ENCODE data around the gene PSMD5. TPM values are rescaled to one million over a fixed set of nuclear protein-coding genes. Genes with fewer than 3 reads are reported as not detected.

Gene PSMD5
- total and polyA plus RNA-seq, 10 of the 15 experiments (the other 5 are each of a cell fraction or from before 2014, with no cell fraction given): 8.8 to 47.7 (median 25.1) TPM

DNA sequence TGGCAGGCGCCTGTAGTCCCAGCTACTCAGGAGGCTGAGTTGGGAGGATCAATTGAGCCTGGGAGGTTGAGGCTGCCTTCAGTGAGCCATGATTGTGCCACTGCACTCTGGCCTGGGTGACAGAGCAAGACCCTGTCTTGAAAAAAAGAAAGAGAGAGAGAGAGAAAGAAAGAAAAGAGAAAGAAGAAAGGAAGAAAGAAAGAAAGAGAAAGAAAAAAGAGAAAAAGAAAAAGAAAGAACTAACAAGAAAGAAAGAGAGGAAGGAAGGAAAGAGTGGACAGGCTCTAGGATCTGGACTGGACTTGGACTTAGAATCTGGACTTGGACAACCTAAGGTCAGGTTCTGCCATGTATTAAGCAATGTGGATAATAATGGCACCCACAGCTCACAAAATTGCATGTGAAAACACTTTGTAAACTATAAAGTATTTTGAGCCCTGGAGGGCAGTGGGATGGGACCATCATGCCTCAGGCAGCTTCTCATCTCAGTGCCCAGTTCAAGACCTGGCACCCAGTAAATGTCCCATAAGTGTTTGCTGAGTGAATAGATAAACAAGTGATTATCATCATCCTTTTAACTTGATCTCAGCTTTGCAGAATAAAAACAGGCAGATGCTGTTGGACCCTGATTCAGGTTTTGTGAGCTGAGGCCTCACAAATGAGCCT lies 47.0 kb upstream of the PSMD5 start:
- no peaks in the 10 kb centered on the region for H3K79me2 ChIP-seq (ENCODE audit: control insufficient read depth, insufficient read depth, low read length)
- 89% methylated on average over 1 of the region's 1 CpG for WGBS (ENCODE audit: insufficient coverage, insufficient replicate concordance, low lambda C conversion rate, missing lambda C conversion rate)
- intact Hi-C loops (cut with micrococcal nuclease; ENCODE audit: unreplicated experiment): no loop called here
- ATAC-seq (no peak), DNase-seq (ENCODE audit: low read depth, low spot score) (no peak), FAIRE-seq (no peak)
- H3K4me3 ChIP-seq: no peak overlapping the region
- in situ Hi-C loops (cut with MboI): no loop called here
- H3K4me2 ChIP-seq (ENCODE audit: control insufficient read depth, insufficient read depth): no peak overlapping the region
- no peak overlapping the region for H3K27ac ChIP-seq (ENCODE audit: control insufficient read depth, insufficient read depth)
- TF ChIP-seq, protein P1, sequence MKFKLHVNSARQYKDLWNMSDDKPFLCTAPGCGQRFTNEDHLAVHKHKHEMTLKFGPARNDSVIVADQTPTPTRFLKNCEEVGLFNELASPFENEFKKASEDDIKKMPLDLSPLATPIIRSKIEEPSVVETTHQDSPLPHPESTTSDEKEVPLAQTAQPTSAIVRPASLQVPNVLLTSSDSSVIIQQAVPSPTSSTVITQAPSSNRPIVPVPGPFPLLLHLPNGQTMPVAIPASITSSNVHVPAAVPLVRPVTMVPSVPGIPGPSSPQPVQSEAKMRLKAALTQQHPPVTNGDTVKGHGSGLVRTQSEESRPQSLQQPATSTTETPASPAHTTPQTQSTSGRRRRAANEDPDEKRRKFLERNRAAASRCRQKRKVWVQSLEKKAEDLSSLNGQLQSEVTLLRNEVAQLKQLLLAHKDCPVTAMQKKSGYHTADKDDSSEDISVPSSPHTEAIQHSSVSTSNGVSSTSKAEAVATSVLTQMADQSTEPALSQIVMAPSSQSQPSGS (IDR thresholded peaks at IDR 0.05; ENCODE audit: low read length): no peak
- SMC1A ChIA-PET (ENCODE audit: uncharacterized antibody, unreplicated experiment): interaction anchor here (0.9 to 23.6 kb wide), 5 partner anchors 9 to 233 kb away, joined by 3 to 522 read pairs (median 3); partner anchors contain the start of gene TRAF1
- POLR2A ChIA-PET: interaction anchor here (0.7 to 15.6 kb wide), 9 partner anchors 12 to 328 kb away, joined by 3 to 383 read pairs (median 4); partner anchors contain the start of genes PHF19 and TRAF1
- CTCF ChIA-PET: interaction anchor here (1.1 to 2.7 kb wide), 6 partner anchors 10 to 91 kb away, joined by 3 to 13 read pairs (median 6); no protein-coding TSS in a partner anchor
- no peak overlapping the region for H2AFZ ChIP-seq (ENCODE audit: control insufficient read depth, low read depth, low read length)
- no peak overlapping the region for H3K9ac ChIP-seq (ENCODE audit: control insufficient read depth, insufficient read depth, low read length)
- no peaks in the 10 kb centered on the region for H3K36me3 ChIP-seq (ENCODE audit: control insufficient read depth in 2 of 2, insufficient read depth in 2 of 2, low read length in 1 of 2)
- peaks cover 53% of the 10 kb centered on the region for H3K4me1 ChIP-seq (ENCODE audit: control insufficient read depth, insufficient read depth, low read length)
- RAD21 ChIA-PET (ENCODE audit: unreplicated experiment): interaction anchor here (0.7 to 8.7 kb wide), 4 partner anchors 34 to 279 kb away, joined by 4 to 104 read pairs (median 6); partner anchors contain the start of gene TRAF1
- no peaks in the 10 kb centered on the region for H4K20me1 ChIP-seq (ENCODE audit: control insufficient read depth, insufficient read depth)
- BruUV-seq (replicated peaks): no TSS peak
- no peaks in the 10 kb centered on the region for H3K27me3 ChIP-seq (replicated peaks in 1 of 2; ENCODE audit: control insufficient read depth in 2 of 2, insufficient read depth in 2 of 2, low read length in 1 of 2)
- H3K9me3 ChIP-seq (replicated peaks; ENCODE audit: control insufficient read depth, insufficient read depth, low read length): no peaks in the 10 kb centered on the region

DNA sequence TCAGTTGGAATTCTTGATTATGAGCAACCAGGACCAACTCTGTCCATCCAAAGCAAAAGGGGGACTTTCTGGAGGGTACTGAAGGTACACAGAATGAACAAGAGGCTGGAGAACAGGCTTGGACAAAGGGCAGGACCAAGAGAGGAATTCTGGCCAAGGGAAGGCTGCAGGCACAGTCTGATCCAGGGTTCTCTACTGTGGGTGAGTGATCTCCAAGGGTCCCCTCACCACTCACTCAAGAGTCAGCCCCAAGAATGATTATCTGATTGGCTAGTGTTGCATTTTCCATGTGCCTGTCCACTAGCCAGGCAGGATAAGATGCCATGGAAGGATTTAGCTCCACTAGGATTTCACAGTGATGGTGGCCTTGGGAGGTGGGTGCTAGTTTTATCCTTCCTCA lies 45.9 kb upstream of the PSMD5 start:
- ChIA-PET POLR2A (interaction anchor here (0.5 to 15.6 kb wide), 5 partner anchors 11 to 65 kb away, joined by 3 to 383 read pairs (median 11); partner anchors contain the start of genes PHF19 and TRAF1), CTCF (interaction anchor here (2.2 to 2.7 kb wide), 2 partner anchors 12 to 48 kb away, joined by 8 read pairs; no protein-coding TSS in a partner anchor), RAD21 (ENCODE audit: unreplicated experiment) (interaction anchor here (0.9 to 2.6 kb wide), 2 partner anchors 43 to 45 kb away, joined by 3 to 8 read pairs; no protein-coding TSS in a partner anchor), SMC1A (ENCODE audit: uncharacterized antibody, unreplicated experiment) (interaction anchor here (1.0 to 23.6 kb wide), 2 partner anchors 20 to 39 kb away, joined by 3 to 522 read pairs; partner anchors contain the start of gene TRAF1)
- intact Hi-C loops (cut with micrococcal nuclease; ENCODE audit: unreplicated experiment) (no loop called here), in situ Hi-C loops (cut with MboI) (no loop called here)
- BruUV-seq (replicated peaks): no TSS peak
- no peaks in the 10 kb centered on the region for H3K27me3 ChIP-seq (replicated peaks in 1 of 2; ENCODE audit: control insufficient read depth in 2 of 2, insufficient read depth in 2 of 2, low read length in 1 of 2)
- FAIRE-seq (no peak), ATAC-seq (no peak), DNase-seq (ENCODE audit: low read depth, low spot score) (no peak)
- H3K9me3 ChIP-seq (replicated peaks; ENCODE audit: control insufficient read depth, insufficient read depth, low read length): no peaks in the 10 kb centered on the region
- H3K4me1 ChIP-seq (ENCODE audit: control insufficient read depth, insufficient read depth, low read length): peaks cover 47% of the 10 kb centered on the region
- no peak overlapping the region for H3K9ac ChIP-seq (ENCODE audit: control insufficient read depth, insufficient read depth, low read length)
- no peaks in the 10 kb centered on the region for H3K36me3 ChIP-seq (ENCODE audit: control insufficient read depth in 2 of 2, insufficient read depth in 2 of 2, low read length in 1 of 2)
- no peak overlapping the region for H3K4me2 ChIP-seq (ENCODE audit: control insufficient read depth, insufficient read depth)
- no peaks in the 10 kb centered on the region for H4K20me1 ChIP-seq (ENCODE audit: control insufficient read depth, insufficient read depth)
- no peak overlapping the region for H3K27ac ChIP-seq (ENCODE audit: control insufficient read depth, insufficient read depth)
- no peak overlapping the region for H3K4me3 ChIP-seq
- H2AFZ ChIP-seq (ENCODE audit: control insufficient read depth, low read depth, low read length): no peak overlapping the region
- no peaks in the 10 kb centered on the region for H3K79me2 ChIP-seq (ENCODE audit: control insufficient read depth, insufficient read depth, low read length)
- TF ChIP-seq MEF2A (IDR thresholded peaks at IDR 0.05; ENCODE audit: insufficient read depth, low read depth, low read length) (no peak), SPI1 (IDR thresholded peaks at IDR 0.05; ENCODE audit: borderline replicate concordance, insufficient read depth, low read depth, low read length) (no peak), CHD2 (IDR thresholded peaks at IDR 0.05; ENCODE audit: borderline replicate concordance, low read depth, low read length) (no peak), MEF2B (IDR thresholded peaks at IDR 0.05; ENCODE audit: partially characterized antibody, poor library complexity, severe bottlenecking) (no peak), PML (IDR thresholded peaks at IDR 0.05; ENCODE audit: low read length) (no peak), HCFC1 (IDR thresholded peaks at IDR 0.05; ENCODE audit: low read length) (no peak), KAT2A (conservative IDR thresholded peaks at IDR 0.05; ENCODE audit: control insufficient read depth, low read depth, low read length) (no peak), RFX5 (IDR thresholded peaks at IDR 0.05; ENCODE audit: low read depth, low read length) (no peak)
- TF ChIP-seq, protein P2, sequence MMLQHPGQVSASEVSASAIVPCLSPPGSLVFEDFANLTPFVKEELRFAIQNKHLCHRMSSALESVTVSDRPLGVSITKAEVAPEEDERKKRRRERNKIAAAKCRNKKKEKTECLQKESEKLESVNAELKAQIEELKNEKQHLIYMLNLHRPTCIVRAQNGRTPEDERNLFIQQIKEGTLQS (IDR thresholded peaks at IDR 0.05; ENCODE audit: borderline replicate concordance, extremely low read depth, low read depth, low read length): no peak
- TF ChIP-seq, protein P3, sequence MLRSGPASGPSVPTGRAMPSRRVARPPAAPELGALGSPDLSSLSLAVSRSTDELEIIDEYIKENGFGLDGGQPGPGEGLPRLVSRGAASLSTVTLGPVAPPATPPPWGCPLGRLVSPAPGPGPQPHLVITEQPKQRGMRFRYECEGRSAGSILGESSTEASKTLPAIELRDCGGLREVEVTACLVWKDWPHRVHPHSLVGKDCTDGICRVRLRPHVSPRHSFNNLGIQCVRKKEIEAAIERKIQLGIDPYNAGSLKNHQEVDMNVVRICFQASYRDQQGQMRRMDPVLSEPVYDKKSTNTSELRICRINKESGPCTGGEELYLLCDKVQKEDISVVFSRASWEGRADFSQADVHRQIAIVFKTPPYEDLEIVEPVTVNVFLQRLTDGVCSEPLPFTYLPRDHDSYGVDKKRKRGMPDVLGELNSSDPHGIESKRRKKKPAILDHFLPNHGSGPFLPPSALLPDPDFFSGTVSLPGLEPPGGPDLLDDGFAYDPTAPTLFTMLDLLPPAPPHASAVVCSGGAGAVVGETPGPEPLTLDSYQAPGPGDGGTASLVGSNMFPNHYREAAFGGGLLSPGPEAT (IDR thresholded peaks at IDR 0.05; ENCODE audit: low read depth): no peak

Measured in GM12878 (cell line).